ENCODE data around the gene GRPEL1. TPM values are rescaled to one million over a fixed set of nuclear protein-coding genes. Genes with fewer than 3 reads are reported as not detected.

The GRPEL1 gene
- total RNA-seq, 1 donor from 2014 or later, result 31.5 TPM

GRCh38 chr4:7043284-7044136 is 24.4 kb downstream of the GRPEL1 start, which contains the start of gene TADA2B:
TSS of gene TADA2B (plus strand) at chr4:7043372. CDS start at chr4:7043580, 208 bp downstream.
- H3K27me3 ChIP-seq (ENCODE audit: control insufficient read depth, insufficient read depth, low read length), result no peaks in the 10 kb centered on the region
- no peak for DNase-seq (ENCODE audit: low read depth)
- TF ChIP-seq CTCF (IDR thresholded peaks at IDR 0.05; ENCODE audit: insufficient read depth, low read length, poor library complexity, severe bottlenecking), result no peak
- H3K4me3 ChIP-seq (ENCODE audit: low read depth, low read length), result peak within 1 kb of the TSS; percentile 62
- peaks cover 2% of the 10 kb centered on the region for H3K36me3 ChIP-seq (ENCODE audit: control insufficient read depth, insufficient read depth, low read length)

GRCh38 chr4:7042503-7043283 is 25.2 kb downstream of the GRPEL1 start:
- Histone ChIP-seq H3K36me3 (ENCODE audit: control insufficient read depth, insufficient read depth, low read length) (peaks cover 2% of the 10 kb centered on the region), H3K4me3 (ENCODE audit: low read depth, low read length) (peak overlapping the region; percentile 62), H3K27me3 (ENCODE audit: control insufficient read depth, insufficient read depth, low read length) (no peaks in the 10 kb centered on the region)
- no peak for TF ChIP-seq CTCF (IDR thresholded peaks at IDR 0.05; ENCODE audit: insufficient read depth, low read length, poor library complexity, severe bottlenecking)
- DNase-seq (ENCODE audit: low read depth), result peak; percentile 83

- Histone ChIP-seq H3K36me3 (ENCODE audit: control insufficient read depth, insufficient read depth, low read length) (no peaks in the 10 kb centered on the region), H3K27me3 (ENCODE audit: control insufficient read depth, insufficient read depth, low read length) (no peaks in the 10 kb centered on the region), H3K4me3 (ENCODE audit: low read depth, low read length) (peak overlapping the region; percentile 62)
- DNase-seq (ENCODE audit: low read depth), result no peak
- TF ChIP-seq CTCF (IDR thresholded peaks at IDR 0.05; ENCODE audit: insufficient read depth, low read length, poor library complexity, severe bottlenecking), result no peak
These were observed 25.9 kb downstream of the GRPEL1 start for GRCh38 chr4:7041801-7042502.

- no peak overlapping the region for H3K4me3 ChIP-seq (ENCODE audit: low read depth, low read length)
- no peaks in the 10 kb centered on the region for H3K36me3 ChIP-seq (ENCODE audit: control insufficient read depth, insufficient read depth, low read length)
- TF ChIP-seq CTCF (IDR thresholded peaks at IDR 0.05; ENCODE audit: insufficient read depth, low read length, poor library complexity, severe bottlenecking), result no peak
- H3K27me3 ChIP-seq (ENCODE audit: control insufficient read depth, insufficient read depth, low read length), result no peaks in the 10 kb centered on the region
- DNase-seq (ENCODE audit: low read depth), result no peak
These were observed 26.6 kb downstream of the GRPEL1 start for GRCh38 chr4:7041246-7041645.

GRCh38 chr4:7040765-7041164 is 27.1 kb downstream of the GRPEL1 start:
- Histone ChIP-seq H3K36me3 (ENCODE audit: control insufficient read depth, insufficient read depth, low read length) (no peaks in the 10 kb centered on the region), H3K4me3 (ENCODE audit: low read depth, low read length) (no peak overlapping the region), H3K27me3 (ENCODE audit: control insufficient read depth, insufficient read depth, low read length) (no peaks in the 10 kb centered on the region)
- DNase-seq (ENCODE audit: low read depth), result no peak
- TF ChIP-seq CTCF (IDR thresholded peaks at IDR 0.05; ENCODE audit: insufficient read depth, low read length, poor library complexity, severe bottlenecking), result no peak

Measured in kidney epithelial cell (primary cell).